GF-D8 (cell line): Measurements from ENCODE around the gene TCF12.
A peak's percentile ranks its signal among the peaks of the same experiment; 100 is the strongest.

Experiments used
- DNase-seq: peaks from one replicate; lab custom pipeline; 2025; lab: John Stamatoyannopoulos, UW

The TCF12 gene

DNA sequence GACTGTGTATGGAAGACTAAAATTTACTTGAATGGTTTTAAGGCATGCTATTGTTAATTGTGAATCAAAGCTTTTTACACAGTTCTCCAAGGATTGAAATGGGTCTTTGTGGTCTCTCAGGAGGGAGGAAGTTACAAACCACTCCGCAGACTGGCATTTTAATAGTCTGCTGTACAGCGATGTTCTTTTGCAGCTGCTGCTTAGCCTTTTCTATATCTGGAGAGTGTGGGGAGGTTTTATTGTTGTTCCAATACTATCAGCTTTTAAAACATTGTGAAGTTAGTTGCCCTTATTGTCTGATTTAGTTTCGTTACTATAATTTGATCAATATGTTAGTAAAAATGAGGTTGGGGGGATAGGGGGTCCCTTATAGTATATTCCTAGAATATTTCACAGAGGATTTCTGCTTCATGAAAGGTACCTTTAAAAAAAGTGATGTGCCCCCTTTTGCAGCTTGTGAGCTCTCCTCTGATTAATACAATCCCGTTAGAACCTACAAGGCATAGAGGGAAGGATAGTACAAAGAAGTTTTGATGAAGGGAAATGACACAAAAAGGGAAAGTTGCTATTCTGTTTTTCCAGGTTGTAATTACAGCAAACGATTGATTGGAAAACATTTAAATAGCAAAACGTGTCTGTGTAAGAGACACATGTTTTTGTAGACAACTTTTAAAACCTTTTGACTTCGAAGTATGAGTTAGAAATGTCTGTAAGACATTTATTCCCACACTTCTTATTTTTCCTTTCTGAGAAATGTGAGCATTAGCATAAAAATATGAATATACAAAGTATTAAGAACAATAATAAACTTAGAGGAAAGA is 299.5 kb downstream of the TCF12 start:
- DNase-seq: peak; percentile 41

DNA sequence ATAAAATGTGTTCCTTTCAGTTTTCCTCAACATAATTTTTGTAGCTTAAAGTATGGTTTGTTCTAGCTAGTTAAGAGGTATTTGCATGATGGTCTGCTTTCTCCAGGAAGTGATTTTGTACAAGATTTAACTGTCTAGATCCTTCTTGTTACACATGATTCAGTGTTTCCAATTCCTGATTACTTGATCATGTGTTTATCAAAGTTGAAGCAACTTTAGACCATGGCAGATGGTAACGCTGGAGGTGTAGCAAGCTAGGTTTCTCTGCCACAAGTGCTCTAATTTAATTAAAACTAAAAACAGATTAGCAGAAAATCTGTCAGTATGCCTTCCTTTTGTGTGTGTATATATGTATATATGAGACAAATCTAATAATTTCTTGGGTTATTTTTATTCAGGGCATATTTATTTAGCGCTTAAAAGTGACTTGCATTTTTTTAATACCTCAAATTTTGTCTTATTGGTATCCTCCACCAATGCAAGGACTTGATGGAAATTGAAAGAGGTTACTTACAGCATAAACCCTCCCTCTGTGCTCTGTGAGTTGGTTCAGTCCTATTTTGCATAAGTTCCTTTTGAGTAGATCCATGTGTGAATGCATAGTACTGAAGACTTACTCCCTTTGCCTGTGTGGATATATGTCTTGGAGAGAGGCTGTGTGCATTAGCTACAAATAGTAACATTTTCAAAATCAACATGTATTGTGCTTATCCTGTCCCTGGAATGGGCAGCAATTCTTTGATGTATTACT is 300.6 kb downstream of the TCF12 start:
- peak; percentile 86 for DNase-seq

DNA sequence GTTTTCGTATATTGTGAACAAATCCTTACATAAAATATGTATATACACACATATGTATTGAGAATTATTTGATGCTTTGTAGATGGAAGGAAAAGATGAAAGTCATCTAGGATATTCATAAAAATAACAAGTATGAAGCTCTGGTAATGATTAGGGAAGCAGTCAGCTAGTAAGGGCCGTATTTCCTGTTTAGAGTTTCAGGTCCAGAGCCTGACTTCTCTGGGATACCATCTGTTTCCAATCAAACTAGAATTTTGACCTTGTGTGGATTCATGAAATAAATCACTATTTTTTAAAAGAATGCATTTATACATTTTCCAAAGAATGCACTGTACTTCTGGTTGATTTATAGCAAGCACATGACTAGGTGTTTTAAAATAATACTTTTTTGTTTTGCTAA is 301.8 kb downstream of the TCF12 start:
- DNase-seq: no peak

DNA sequence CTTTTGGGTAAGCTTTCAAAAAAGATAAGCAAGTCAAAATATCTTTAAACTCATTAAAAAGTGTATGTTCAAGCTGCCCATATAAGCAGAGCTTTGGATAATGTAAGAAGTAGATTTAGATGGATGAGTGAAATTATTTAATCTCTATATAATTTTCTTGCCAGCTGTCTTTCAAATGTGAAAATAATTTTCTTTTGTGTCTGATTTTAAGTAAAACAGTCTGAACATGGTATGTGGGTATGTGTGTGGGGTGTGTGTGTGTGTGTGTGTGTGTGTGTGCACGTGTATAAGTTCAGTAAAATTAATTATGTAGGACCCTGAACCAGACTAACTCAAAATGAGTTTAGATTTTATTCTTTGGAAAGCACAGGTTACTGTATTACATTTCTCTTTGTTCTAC is 302.7 kb downstream of the TCF12 start:
- DNase-seq: no peak

DNA sequence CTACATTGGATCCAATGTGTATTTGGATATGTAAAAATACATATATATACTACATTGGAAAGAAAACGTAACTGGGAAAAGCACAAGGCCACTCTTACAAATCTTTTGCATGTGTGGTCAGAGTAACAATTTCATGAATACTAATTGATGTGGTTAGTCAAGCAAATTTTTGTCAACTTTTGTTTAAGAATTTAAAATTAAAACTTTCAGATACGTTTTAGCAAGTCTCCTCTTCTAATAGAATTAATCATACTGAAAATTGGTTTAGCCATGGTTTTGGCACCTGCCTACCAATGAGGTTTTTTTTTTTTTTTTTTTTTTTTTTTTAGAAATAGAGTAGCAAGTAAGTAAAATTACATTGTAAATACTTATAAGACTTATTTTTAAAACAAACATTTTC is 304.9 kb downstream of the TCF12 start:
- DNase-seq: no peak

DNA sequence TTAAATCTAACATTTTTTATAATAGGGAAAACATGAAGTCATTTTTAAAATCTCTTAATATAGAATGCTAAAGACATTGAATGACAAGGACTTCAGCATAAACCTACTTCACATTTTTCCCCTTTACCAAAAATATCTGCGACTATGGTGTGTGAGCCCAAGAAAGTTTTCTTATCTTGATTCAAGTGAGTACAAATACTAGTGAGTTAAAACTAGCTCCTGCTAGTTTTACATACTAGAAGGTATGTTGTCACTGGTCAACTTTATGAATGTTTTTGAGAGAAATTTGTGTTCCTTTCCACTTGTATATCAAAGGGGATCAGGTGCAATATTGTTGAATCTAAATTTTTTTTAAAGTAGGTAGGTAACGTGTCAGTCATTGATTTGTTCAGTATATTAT is 305.4 kb downstream of the TCF12 start:
- no peak for DNase-seq

DNA sequence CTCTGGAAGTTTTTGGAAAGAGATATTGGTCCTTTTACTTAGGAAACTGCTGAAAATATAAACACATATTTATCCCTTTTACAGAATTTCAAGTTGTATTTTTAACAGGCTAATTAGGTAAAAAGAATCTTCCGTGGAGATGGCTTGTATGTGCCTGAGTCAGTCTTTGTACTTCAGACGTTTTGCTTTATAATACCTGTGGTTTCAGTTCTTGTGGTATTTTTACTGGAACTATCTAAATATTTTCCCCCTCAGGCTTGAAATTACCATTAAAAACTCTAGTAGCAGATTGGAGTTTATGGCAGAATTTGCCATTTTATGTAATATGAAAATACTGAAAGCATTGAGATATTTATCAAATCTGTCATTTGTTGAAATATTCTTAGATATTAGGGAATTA is 306.2 kb downstream of the TCF12 start:
- no peak for DNase-seq

DNA sequence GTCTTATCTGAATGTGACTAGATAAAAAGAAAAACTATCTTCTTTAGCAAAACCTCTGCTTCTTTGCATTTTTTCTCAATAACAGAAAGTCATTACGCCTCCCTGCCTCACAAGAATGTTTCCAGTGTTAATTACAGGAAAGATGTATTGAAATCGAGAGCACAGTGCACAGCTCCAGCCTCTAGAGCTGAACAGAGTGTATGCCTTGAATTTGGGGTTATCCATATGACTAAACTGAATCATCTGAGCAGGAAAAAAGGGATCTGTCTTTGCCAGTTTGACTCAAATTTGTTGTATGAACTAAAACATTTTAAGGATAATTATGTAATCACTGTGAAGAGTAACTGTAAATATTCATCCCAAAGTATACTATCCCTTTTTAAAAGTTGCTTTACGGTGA is 308.7 kb downstream of the TCF12 start:
- no peak for DNase-seq

DNA sequence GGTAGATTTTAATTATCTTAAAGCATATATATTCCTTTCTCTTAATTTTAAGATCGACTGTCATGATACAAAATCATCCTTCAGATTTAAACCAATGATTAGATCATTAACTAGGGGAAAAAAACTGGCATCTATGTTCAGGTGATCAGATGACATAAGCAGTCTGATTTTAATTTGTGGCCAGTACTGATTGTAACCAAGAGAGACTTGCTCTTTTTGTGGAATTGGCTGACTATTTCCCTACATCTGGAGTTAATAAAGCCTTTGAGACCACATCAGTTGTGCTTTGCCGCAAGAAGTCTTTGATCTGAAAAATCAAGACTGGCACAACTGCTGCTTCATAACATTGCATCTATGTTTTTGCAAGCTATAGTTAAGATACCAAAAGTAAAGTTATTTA is 309.5 kb downstream of the TCF12 start:
- no peak for DNase-seq

DNA sequence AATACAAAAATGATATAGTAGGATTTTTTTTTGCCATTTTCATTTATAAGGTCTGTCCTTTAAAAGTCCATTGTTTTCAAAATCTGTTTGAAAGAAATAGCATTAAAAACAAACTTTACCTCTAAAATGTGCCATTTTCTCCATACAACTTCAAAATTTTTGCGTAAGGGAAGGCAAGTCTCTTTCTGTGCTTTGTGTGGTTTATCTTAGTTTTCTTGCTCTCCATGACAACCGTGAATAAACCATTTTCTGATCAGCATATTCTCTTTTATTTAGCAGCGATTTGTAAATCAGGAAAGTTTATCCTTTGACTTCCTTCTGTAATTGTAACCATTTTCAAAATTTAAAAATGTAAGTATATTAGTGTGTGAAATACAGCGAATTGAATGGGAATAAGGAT is 310.0 kb downstream of the TCF12 start:
- DNase-seq: no peak

DNA sequence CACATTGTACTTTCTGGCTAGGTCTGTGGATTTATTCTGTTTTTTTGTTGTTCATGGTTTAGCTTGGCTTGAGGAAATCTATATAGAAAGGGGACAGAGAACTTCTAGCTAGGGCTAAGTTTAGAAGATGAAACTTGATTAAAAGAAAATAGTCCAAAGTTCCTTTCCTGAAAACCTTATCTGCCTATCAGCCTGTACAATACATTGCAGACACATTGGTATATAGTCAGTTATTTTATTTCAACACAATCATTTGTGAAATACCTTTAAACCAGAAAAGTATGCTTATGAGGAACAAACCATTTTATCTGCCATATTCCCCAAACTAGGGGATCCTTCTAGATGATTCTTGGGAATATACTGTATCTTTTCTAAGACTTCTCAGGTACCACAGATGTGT is 310.6 kb downstream of the TCF12 start:
- peak; percentile 57 for DNase-seq

DNA sequence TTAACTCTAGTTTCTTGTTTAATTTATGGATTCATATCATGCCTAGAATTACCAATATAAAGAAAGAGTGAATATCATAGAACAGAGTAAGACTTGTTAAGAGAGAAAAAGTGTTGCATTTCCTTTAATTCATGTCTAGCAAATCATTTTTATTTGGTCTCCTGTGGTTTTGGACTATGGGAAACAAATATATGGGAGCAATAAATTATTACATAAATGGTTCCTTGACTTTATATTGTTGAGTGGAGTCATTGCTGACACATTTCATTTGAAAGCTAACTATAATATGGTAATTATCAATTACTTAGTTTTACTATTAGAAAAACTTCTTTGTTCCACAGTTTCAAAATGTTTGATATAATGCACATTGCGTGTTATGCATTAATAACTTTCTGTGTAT is 313.1 kb downstream of the TCF12 start:
- no peak for DNase-seq

DNA sequence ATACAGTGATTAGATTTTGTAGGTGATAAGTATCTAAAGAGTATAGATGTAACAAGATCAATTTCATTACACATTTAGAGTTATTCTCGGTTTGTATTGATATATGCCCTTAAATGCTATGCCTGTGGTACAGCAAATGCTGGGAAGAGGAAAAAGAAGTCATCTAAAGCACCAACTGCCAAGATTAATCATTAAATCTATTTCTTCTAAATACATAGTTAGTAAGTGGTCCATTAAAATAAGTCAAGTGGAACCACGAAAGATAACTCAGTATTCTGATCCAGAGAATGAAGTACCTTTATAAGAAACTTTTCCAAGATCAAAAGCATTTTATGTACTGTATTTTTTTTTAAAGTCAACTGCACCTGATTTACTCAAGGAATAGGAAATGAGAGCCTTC is 315.7 kb downstream of the TCF12 start:
- no peak for DNase-seq

DNA sequence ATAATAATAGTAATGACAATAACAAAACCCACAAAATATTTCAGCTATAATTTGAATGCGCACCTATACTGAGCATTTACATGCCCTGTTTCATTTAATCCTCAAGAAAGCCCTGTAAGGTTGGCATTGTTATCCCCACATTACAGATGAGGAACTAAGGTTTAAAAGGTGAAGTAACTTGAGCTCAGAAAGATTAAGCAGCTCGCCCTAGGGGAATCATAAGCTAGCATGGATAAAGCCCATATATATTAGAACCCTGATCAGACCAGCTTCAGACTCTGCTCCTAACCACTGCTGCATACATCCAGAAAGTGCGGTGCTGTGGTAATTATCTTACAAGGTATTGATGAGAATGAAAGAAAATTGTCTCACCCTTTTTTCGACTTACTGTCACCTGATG is 316.7 kb downstream of the TCF12 start:
- DNase-seq: no peak

DNA sequence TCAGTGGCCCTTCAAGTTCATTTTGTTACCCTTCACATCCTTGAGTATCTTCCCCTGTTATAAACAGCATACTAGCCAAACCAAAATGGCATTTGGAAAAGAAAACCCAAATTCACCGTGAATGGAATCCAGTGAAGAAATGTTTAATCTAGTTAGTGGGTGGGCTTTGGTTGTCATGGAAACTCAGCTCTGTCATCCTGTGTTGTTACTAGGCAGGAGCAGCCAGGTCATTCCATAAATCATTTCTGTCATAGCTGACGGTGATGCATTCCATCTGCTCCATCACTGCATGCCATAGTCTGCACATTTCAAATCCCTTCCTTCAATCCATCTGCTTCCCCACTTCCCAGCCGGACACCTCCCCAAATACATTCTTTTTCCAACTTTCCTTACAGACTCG is 317.4 kb downstream of the TCF12 start:
- DNase-seq: no peak

DNA sequence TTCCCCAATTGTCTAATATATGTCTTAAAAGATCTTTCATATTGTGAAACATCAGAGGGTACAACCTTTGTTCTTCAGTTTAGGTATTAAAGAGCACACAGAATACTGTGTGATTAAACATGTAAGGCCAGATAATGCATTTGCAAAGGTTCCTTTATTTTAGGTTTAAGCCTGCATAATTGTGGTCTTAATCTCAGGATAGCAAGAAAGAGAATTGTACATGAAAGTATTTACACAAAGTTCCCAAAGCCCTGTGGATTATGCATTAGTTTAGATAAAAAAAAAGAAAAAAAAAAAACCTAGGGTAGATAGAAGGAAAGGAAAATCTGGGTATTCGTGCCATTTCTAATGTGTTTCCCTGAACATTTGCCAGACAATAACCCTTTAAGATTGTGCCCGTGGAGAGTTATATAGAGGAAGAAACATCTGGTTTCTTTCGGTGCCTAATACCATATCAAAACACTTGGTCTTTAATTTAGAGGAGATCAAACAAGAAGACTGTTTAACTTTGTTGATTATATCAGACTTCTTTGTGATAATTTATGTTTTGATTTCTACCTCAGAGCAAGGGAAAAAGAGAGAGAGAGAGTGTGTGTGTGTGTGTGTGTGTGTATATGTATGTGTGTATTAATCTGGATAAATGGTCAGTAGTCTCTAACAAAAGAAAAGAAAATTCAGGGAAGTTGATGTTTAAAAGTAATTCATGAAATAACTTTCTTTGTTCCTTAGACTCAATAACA is 318.3 kb downstream of the TCF12 start:
- no peak for DNase-seq

DNA sequence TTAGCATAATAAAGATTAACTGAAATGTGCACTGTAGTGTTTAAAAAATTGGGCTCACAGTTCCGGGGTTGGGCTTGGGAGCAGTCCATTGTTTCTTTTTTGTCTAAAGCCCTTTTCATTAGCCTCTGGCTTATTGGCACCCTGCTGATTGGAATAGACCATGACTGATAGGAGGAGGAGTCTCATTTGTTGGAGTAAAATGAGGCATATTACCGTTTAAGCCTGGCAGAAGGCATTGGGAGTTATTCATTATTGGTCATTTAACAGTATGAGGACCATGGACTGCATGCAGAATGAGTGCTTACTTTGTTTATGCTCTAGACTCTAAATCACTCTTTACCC is 318.8 kb downstream of the TCF12 start:
- no peak for DNase-seq

DNA sequence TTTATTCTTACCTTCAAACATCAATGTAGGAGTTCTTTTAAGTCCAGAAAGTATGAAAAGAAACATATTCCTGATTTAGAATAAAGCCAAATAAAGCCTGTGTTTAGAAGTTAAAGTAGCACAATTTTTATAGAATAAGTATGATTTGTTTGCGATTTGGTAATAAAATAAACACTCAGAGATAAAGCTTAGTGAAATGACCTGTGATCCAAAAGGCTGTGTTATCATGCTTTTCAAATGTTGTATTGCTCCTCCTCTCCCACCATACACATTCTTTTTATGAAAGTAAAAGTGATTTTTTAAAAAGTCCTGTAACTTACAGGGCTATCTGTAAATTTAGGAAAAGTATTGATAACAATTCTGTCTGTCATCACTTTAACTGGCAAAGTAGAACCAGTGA is 319.2 kb downstream of the TCF12 start:
- no peak for DNase-seq

DNA sequence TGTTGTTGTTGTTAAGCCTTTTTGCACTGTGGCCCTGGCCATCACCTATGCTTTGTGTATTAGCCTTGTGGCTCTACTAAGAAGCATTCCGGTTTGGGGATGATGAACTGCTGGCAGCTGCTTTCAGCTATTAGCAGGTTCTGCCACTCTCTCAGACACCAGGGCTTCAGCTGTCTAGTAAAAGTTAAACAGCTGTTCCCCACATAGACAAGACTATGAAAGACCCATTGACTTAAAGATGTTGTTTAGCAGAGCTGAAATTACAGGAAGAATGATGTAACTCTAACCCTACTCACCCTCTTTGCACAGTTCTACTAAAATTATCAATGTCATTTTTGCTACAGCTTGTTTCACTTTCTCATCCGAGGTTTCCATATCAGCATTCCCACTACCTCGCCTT is 326.7 kb downstream of the TCF12 start:
- DNase-seq: peak; percentile 40

DNA sequence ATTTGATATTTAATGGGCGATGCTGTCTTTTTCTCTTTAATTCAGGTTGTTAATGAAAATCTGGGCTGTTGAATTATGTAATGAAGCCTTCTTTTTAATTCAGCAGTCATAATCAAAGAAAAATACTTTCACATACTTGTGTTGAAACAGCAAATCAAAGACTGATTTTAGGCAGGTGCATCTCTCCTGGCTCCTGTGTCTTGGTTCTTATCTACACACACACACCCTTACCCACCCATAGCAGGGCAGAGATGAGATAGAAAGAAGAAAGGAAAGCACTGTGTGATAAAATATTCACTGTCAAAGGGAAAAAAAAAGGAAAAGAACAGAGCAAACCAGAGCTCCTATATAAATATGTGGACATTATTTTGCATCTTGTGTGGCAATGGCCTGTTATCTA is 327.3 kb downstream of the TCF12 start:
- no peak for DNase-seq

DNA sequence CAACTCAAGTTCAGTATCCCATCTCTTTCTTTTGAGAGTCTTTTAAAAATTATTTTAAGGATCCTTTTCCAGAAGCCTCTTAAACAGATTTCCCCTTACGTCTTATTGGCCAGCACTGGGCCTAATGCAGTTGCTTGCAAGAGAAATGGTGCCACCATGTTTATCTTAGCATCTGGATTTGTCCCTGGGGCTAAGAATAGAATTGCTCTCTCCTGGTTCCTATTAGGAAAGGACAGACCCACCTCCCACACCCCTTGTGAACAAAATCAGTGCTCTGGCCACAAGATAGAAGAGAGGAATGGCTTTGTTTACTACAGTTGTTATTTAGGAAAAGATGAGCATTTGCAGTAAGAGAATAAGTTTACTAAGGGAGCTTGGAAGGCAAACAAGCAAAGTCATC is 329.6 kb downstream of the TCF12 start:
- DNase-seq: no peak

DNA sequence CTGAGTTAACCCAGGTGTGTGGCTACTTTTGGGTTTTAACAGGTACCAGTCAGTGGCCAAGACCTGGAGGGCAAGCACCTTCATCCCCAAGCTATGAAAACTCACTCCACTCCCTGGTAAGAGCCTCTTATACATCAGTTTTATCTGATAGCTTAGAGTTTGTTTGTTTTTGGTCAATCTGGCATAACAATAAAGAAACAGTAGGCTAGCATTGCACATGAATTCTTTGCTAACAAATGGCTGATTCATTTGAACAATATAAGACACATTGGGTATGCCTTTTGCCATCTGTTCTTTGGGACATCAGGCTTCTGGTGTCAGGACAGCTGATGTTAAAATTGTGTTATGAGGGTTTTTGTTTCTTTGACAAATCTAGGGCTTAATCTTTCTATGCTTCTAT is 332.9 kb downstream of the TCF12 start:
- DNase-seq: no peak

DNA sequence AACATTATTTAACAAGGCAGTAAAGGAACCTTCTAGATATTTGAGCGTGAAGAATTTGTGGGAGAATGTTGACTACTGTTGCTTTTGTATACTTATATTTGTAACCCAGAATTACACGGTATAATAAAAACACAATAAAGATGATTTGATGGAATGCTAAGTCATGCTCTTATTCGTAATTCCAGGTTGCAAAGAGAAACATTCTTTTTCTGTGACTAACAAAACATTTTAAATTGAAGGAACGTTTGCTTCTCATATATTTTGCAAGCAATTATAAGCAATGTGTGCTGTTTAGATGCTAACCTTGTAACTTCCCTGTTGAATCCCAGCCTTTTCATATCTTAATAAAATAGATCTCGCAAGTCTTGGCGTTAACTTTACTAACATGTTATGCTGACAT is 333.5 kb downstream of the TCF12 start:
- no peak for DNase-seq
